Ovary (tissue), 10 donors: Measurements from ENCODE around the gene UBXN4. TPM values are rescaled to one million over a fixed set of nuclear protein-coding genes. Genes with fewer than 3 reads are reported as not detected.

Experiments used
- DNase-seq, 5 donors: peaks; one replicate each; pipeline ENCODE4 v3.0.0-alpha.2; 2019 to 2020
- H3K27ac ChIP-seq, 2 donors: fragments of 200-600 bp; one replicate each; pipeline versions ENCODE4 v1.5.1 to v1.8.0; 2019 to 2022
- H3K27me3 ChIP-seq: fragments of 200-600 bp; one replicate; pipeline ENCODE4 v1.8.0; 2022
- H3K36me3 ChIP-seq: fragments of 200-600 bp; sonication (generic); one replicate; pipeline ENCODE4 v1.5.1; 2019
- H3K4me1 ChIP-seq: one replicate; pipeline ENCODE4 v1.8.1; 2013; ENCODE audit warnings: mild to moderate bottlenecking, moderate library complexity; ENCODE audit not compliant: insufficient read depth
- H3K4me3 ChIP-seq: fragments of 200-600 bp; sonication (generic); one replicate; pipeline ENCODE4 v1.5.1; 2017
- H3K9me3 ChIP-seq, 2 donors: fragments of 200-600 bp in 1 of 2; sonication (generic) in 1 of 2; one replicate each; pipeline versions ENCODE4 v1.5.1 to v1.8.1; 2013 to 2019; ENCODE audit warnings: mild to moderate bottlenecking in 1 of 2, moderate library complexity in 1 of 2
- CTCF ChIP-seq, 3 donors: fragments of 450-650 bp in 2 of 3; fragments of 200-600 bp in 1 of 3; IDR thresholded peaks; one replicate each; pipeline versions ENCODE4 v1.5.1 to v1.8.0; 2016 to 2022; ENCODE audit warnings: antibody characterized with exemption in 3 of 3, mild to moderate bottlenecking in 1 of 3
- EP300 ChIP-seq: sonication (generic); formaldehyde crosslinking; IDR thresholded peaks from one replicate; pipeline ENCODE4 v1.6.1; 2017; ENCODE audit warnings: antibody characterized with exemption
- POLR2A ChIP-seq: fragments of 450-650 bp; IDR thresholded peaks from one replicate; pipeline ENCODE4 v1.6.1; 2017; ENCODE audit warnings: antibody characterized with exemption, mild to moderate bottlenecking, moderate library complexity
- WGBS, 3 donors: extraction: QIAGEN DNeasy Blood & Tissue Kit in 1 of 3; methylation state at CpG; one replicate each; pipeline versions ENCODE4 v1.1.5 to v1.1.7; 2013 to 2017; 5-methylcytosine and 5-hydroxymethylcytosine counted together
- intact Hi-C, 4 donors: fragments of 100-400 bp; cut with DNase I; formaldehyde crosslinking; loops; one replicate each; pipeline versions ENCODE4 v1.11.0 to v1.15.1; 2022 to 2023
- long read RNA-seq, 3 donors: library from polyadenylated mRNA in 2 of 3; unstranded in 2 of 3; transcript quantifications; one replicate each; pipeline ENCODE4 v2.0.0 and lab custom pipeline, GENCODE V29; 2021 to 2026
- polyA plus RNA-seq, 2 donors: library from polyadenylated mRNA; stranded (reverse); fragments of 200-250 nt in 1 of 2; fragments of 350-450 nt in 1 of 2; fragmentation: Illumina TruSeq in 1 of 2; extraction: RNeasy Lipid Tissue Mini Kit (QIAGEN cat#74804) in 1 of 2; gene quantifications; one replicate each; pipeline ENCODE4 v1.2.3, GENCODE V29; 2013 to 2014
- total RNA-seq, 7 donors: library from RNA; depleted of rRNA in 2 of 7; stranded (reverse); fragments of >200 nt in 2 of 7; fragmentation: NEBNext Ultra II Directional in 3 of 7; extraction: Animal tissue kit (Norgen Biotek cat#: 25700) in 3 of 7; gene quantifications; one replicate each; pipeline versions ENCODE4 v1.1.0 to v1.2.4, GENCODE V29; 2016 to 2023
- donor health status: DM: no; HTN: no; CAD: no; lungs with moderate emphysema.
- donor health status: DM: no; HTN: no; CAD: no.
- donor health status: Bipolar disorder and iron deficiency.
- donor health status: DM: yes; HTN: yes; CAD: no.
- donor health status: DM: no; HTN: no; CAD: no.
- donor health status: DM: yes; HTN: yes; CAD: no.

The UBXN4 gene
- 100 to 1,000 TPM in 1 of 7 donors, 10 to 100 TPM in 6; 56.8 to 101 (median 87.5) TPM for total RNA-seq
- polyA plus RNA-seq, result 10 to 100 TPM; 46.6 to 82.0 TPM
- long read RNA-seq, donor 1, full-length matches to known transcripts, result 12 of 171 reads
- long read RNA-seq, donor 1, partial matches to known transcripts, result 97 of 171 reads
- long read RNA-seq, donor 1, other reads (novel, unspliced or antisense), result 62 of 171 reads
- long read RNA-seq, donor 2, full-length matches to known transcripts, result 12 of 73 reads
- long read RNA-seq, donor 2, partial matches to known transcripts, result 61 of 73 reads
- long read RNA-seq, donor 2, other reads (novel, unspliced or antisense), result 0 of 73 reads
- long read RNA-seq, donor 3, full-length matches to known transcripts, result 119 of 166 reads
- long read RNA-seq, donor 3, partial matches to known transcripts, result 18 of 166 reads
- long read RNA-seq, donor 3, other reads (novel, unspliced or antisense), result 29 of 166 reads

GRCh38 chr2:135741395-135742324, at the start of gene UBXN4:
Gene UBXN4 (plus strand): TSS chr2:135741855. CDS start chr2:135741930, 75 bp downstream.
- Histone ChIP-seq H3K36me3 (no peaks in the 10 kb centered on the region), H3K9me3 (no peaks in the 10 kb centered on the region), H3K4me3 (peak within 1 kb of the TSS; percentile 65), H3K4me1 (peaks cover 6% of the 10 kb centered on the region), H3K27ac (peak within 1 kb of the TSS; percentile 97 to 99), H3K27me3 (no peaks in the 10 kb centered on the region)
- peak; percentile 91 for TF ChIP-seq POLR2A
- TF ChIP-seq EP300, result no peak
- 1% methylated on average over 71 to 93 of the region's 93 CpGs for WGBS, 3 donors
- intact Hi-C loops, result loop anchor here in 1 of 4 donors (5.0 kb wide), 1 partner anchor 246 kb away; the partner anchor contains the start of gene DARS1
- peak; percentile 96 to 97 (median 96) for DNase-seq

- no peak overlapping the region for H3K4me3 ChIP-seq
- peaks cover 2% of the 10 kb centered on the region for H3K4me1 ChIP-seq
- intact Hi-C loops, result no loop called here
- no peaks in the 10 kb centered on the region for H3K27me3 ChIP-seq
- WGBS, 3 donors, result 21 to 52% (median 35%) methylated on average over 2 of the region's 2 CpGs
- TF ChIP-seq EP300, result no peak
- no peak for TF ChIP-seq POLR2A
- no peak for TF ChIP-seq CTCF (IDR thresholded peaks at IDR 0.05)
- no peak for DNase-seq
- H3K9me3 ChIP-seq, result no peaks in the 10 kb centered on the region
- H3K36me3 ChIP-seq, result no peaks in the 10 kb centered on the region
- no peak overlapping the region for H3K27ac ChIP-seq
These were observed 46.9 kb upstream of the UBXN4 start for GRCh38 chr2:135694711-135695110.

GRCh38 chr2:135698838-135699237, 42.8 kb upstream of the UBXN4 start:
- TF ChIP-seq EP300 (no peak), CTCF (IDR thresholded peaks at IDR 0.05) (no peak), POLR2A (no peak)
- H3K27me3 ChIP-seq, result no peaks in the 10 kb centered on the region
- no peak for DNase-seq
- WGBS, 3 donors, result 93 to 97% (median 93%) methylated on average over 2 of the region's 2 CpGs
- no peaks in the 10 kb centered on the region for H3K4me1 ChIP-seq
- H3K9me3 ChIP-seq, result no peaks in the 10 kb centered on the region
- intact Hi-C loops, result no loop called here
- H3K27ac ChIP-seq, result no peak overlapping the region
- no peak overlapping the region for H3K4me3 ChIP-seq
- no peaks in the 10 kb centered on the region for H3K36me3 ChIP-seq

- H3K4me3 ChIP-seq, result no peak overlapping the region
- TF ChIP-seq CTCF (IDR thresholded peaks at IDR 0.05) (no peak), POLR2A (no peak), EP300 (no peak)
- 88 to 98% (median 92%) methylated on average over 2 of the region's 2 CpGs for WGBS, 3 donors
- H3K9me3 ChIP-seq, result no peaks in the 10 kb centered on the region
- no peaks in the 10 kb centered on the region for H3K4me1 ChIP-seq
- no peaks in the 10 kb centered on the region for H3K36me3 ChIP-seq
- DNase-seq, result no peak
- intact Hi-C loops, result no loop called here
- H3K27me3 ChIP-seq, result no peaks in the 10 kb centered on the region
- no peak overlapping the region for H3K27ac ChIP-seq
These were observed 40.2 kb upstream of the UBXN4 start for GRCh38 chr2:135701442-135701841.
